Neural cell (in vitro differentiated cells): ENCODE results near the gene TBC1D5.

Experiments
- CTCF ChIP-seq: fragments of 450-650 bp; IDR thresholded peaks from 2 replicates; pipeline ENCODE4 v1.5.1; 2014; ENCODE audit warnings: antibody characterized with exemption, mild to moderate bottlenecking, moderate library complexity; ENCODE audit not compliant: poor library complexity, severe bottlenecking
- EP300 ChIP-seq: fragments of 450-650 bp; conservative IDR thresholded peaks from 2 replicates; pipeline ENCODE4 v1.6.1; 2014; ENCODE audit warnings: antibody characterized with exemption, mild to moderate bottlenecking, moderate library complexity; ENCODE audit not compliant: poor library complexity, severe bottlenecking
- EZH2 ChIP-seq: fragments of 200-600, 300-800 bp; shearing (Covaris generic), sonication (generic); IDR thresholded peaks from 2 replicates; pipeline ENCODE4 v1.6.1; 2014; ENCODE audit warnings: antibody characterized with exemption, low read length, borderline replicate concordance, mild to moderate bottlenecking; ENCODE audit not compliant: insufficient read depth, poor library complexity, severe bottlenecking
- MXI1 ChIP-seq: fragments of 450-650 bp; conservative IDR thresholded peaks from 2 replicates; pipeline ENCODE4 v1.6.1; 2014; ENCODE audit warnings: antibody characterized with exemption, mild to moderate bottlenecking; ENCODE audit not compliant: poor library complexity, severe bottlenecking
- POLR2AphosphoS5 ChIP-seq: IDR thresholded peaks from 2 replicates; pipeline ENCODE4 v1.6.1; 2012
- RAD21 ChIP-seq: fragments of 450-650 bp; conservative IDR thresholded peaks from 2 replicates; pipeline ENCODE4 v1.6.1; 2014; ENCODE audit warnings: antibody characterized with exemption, mild to moderate bottlenecking, moderate library complexity
- SMC3 ChIP-seq: fragments of 450-650 bp; conservative IDR thresholded peaks from 2 replicates; pipeline ENCODE4 v1.6.1; 2014; ENCODE audit warnings: antibody characterized with exemption, mild to moderate bottlenecking, moderate library complexity; ENCODE audit not compliant: poor library complexity
- TAF1 ChIP-seq: IDR thresholded peaks from 2 replicates; pipeline ENCODE4 v1.6.1; 2012; ENCODE audit warnings: low read depth

GRCh38 chr3:17724122-17724521 lies 18.3 kb downstream of the TBC1D5 start:
- TF ChIP-seq POLR2AphosphoS5 = no peak
- no peak for TF ChIP-seq EP300
- no peak for TF ChIP-seq CTCF
- no peak for TF ChIP-seq EZH2
- no peak for TF ChIP-seq RAD21
- TF ChIP-seq TAF1 = no peak
- TF ChIP-seq MXI1 = no peak
- no peak for TF ChIP-seq SMC3
